GM19452 (cell line): Measurements from ENCODE around the gene SPHKAP.
"Not testable (repeated sequence)": the region's sequence is repeated elsewhere in the genome, so short reads cannot be mapped to it uniquely, and the experiment has no call there.

Experiments
- ATAC-seq: cut with Tn5 transposase; IDR thresholded peaks from one replicate; pipeline ENCODE4 v1.9.1; 2021; ENCODE audit not compliant: unreplicated experiment

The SPHKAP gene

DNA sequence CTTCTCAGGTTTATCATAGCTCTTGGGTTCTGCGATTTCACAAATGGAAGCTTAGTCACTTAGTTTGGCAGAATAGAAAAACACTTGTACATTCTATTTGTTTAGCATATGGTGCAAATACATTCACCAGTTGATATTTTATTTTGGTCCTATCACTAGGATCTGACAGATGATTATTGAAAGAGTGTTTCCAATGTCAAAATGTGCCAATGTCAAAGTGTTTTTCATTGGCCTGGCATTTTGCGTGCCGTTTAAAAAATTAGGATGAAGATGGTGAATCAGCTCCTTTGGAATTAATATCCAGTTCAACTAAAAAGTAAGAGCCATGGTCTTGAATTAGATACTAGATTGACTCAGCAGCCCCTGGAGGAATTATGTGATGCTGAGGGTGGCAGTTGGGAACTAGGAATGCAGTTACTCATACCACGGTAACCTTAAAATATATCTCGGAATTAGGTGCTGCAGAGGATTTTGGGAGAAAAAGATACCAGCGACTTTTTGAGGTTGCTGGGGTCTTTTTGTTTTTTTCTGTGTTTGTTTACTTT, 87.0 kb downstream of the SPHKAP start:
- no peak for ATAC-seq

DNA sequence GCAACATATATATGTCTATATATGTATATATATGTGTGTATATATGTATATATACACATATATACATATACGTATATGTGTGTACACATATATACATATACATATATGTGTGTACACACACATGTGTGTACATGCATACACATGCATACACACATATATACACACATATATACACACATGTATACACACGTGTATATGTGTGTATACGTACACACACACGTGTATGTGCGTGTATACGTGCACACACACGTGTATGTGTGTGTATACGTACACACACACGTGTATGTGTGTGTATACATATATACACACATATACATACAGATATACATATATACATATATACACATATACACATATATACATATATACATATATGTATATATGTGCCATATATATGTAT, 89.4 kb downstream of the SPHKAP start:
- ATAC-seq = no peak

- no peak for ATAC-seq
Measured at GRCh38 chr2:228086561-228086960, 94.9 kb downstream of the SPHKAP start.

- no peak for ATAC-seq
Measured at GRCh38 chr2:228084717-228085116, 96.8 kb downstream of the SPHKAP start.

GRCh38 chr2:228083131-228083530, 98.4 kb downstream of the SPHKAP start:
- no peak for ATAC-seq

GRCh38 chr2:228082571-228082970, 98.9 kb downstream of the SPHKAP start:
- no peak for ATAC-seq

DNA sequence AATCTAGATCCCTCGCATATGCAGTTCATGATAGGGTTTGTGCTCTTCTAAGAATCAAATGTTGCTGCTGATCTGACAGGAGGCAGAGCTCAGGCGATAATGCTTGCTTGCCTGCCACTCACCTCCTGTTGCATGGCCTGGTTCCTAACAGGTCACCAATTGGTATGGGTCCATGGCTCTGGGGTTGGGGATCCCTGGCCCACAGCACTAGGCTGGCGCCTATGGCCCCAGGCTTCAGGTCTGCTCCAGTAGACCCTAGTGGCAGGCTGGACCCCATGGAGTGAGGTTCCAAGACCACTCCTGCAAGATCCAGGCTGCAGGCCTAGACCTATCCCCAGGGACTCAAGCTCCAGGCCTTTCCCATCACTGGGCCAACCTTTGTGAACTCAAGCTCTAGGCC, 102.3 kb downstream of the SPHKAP start:
- ATAC-seq = no peak

GRCh38 chr2:228076695-228077094, 104.8 kb downstream of the SPHKAP start:
- not testable (repeated sequence) for ATAC-seq

- ATAC-seq = no peak
Measured at GRCh38 chr2:228072669-228073068, 108.8 kb downstream of the SPHKAP start.

- no peak for ATAC-seq
Measured at GRCh38 chr2:228067309-228067708, 114.2 kb downstream of the SPHKAP start.

DNA sequence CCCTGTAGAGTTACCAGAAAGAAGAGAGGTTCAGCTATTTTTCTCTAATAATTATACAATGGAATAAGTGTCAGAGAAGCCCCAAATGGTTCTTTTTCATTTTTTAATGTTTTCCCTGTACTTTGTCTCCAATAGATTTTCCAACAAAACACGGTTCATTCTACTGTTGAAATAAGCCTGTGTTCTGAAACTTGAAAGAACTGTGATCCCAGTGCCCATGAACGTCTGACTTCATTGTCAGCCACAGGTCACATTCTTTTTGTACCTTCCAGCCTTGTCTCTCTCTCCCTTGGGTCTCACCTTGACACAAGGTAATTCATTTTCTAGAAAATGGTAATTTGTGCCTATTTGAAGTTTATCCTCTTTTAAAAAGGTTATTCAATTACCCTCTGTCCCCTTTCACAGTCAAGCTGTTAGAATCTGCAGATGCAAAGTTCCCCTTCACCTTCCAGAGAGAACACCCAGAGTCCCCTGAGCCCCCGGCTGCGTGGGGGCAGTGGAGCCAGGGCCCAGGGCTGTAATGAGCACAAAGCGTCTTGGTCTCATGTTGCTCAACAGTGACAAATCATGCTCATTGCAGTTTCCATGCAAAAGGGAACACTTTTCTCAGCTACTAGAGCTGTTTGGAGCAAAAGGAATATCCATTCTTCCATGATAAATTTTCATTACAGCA, 115.2 kb downstream of the SPHKAP start:
- no peak for ATAC-seq

- no peak for ATAC-seq
Measured at GRCh38 chr2:228065686-228066085, 115.8 kb downstream of the SPHKAP start.

DNA sequence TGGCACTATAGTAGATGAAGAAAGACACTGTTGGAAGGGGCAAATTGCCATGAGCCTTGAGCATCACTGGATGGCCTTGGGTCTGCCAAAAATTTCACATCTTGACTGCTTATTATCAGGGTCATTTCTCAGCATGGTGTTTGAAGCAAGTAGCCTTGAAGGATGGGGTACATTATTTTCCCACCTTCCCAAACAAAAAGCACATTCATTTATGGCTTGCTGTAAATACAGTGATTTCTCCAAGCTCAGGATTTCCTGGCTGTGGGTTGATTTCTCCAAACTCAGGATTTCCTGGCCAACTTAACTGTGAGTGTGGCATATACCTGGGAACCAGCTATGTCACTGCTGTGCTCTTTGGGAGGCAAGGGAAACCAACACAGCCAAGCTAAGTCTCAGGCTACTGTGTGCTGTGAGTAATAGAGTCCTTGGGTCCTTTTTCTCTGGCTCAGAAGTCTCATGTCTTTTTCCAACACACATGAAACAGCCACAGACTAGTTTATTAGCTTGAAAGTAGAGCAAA, 116.6 kb downstream of the SPHKAP start:
- ATAC-seq = no peak

DNA sequence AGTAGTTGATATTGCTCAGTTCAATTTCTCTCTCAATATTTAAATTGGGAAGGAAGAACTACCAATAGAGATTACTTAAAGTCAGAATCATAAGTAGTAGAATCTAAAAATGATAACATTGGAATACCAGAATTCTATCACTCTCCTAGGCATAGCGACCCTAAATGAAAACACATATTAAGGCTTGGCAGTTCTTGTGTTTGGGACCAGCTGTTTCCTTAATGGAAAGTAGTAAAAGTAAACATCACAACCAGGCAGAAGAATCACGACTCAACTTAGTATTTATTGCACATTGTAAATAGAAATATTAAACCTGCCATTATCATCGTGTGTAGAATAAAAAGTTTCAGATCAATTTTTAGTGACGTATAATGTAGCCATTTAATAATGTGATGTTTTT, 117.5 kb downstream of the SPHKAP start:
- ATAC-seq = no peak

- ATAC-seq = no peak
Measured at GRCh38 chr2:228063558-228063957, 117.9 kb downstream of the SPHKAP start.

DNA sequence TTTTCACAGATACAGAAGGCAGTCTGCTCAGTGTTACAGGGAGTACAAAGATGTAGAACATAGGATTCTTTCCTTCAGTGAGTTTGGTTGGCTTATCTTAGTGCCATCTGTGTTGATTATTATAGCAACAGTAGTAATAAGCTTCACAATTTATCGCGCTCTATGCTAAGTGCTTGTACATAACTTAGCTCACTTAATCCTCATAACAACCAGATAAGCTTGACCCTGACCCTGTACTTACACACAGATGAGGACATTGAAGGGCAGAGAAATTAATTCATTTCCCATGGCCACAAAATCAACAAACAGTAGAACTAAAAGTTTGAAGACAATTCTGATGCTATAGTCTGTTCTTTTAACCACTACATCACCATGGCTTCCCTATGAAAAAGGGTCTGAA, 121.8 kb downstream of the SPHKAP start:
- ATAC-seq = no peak

DNA sequence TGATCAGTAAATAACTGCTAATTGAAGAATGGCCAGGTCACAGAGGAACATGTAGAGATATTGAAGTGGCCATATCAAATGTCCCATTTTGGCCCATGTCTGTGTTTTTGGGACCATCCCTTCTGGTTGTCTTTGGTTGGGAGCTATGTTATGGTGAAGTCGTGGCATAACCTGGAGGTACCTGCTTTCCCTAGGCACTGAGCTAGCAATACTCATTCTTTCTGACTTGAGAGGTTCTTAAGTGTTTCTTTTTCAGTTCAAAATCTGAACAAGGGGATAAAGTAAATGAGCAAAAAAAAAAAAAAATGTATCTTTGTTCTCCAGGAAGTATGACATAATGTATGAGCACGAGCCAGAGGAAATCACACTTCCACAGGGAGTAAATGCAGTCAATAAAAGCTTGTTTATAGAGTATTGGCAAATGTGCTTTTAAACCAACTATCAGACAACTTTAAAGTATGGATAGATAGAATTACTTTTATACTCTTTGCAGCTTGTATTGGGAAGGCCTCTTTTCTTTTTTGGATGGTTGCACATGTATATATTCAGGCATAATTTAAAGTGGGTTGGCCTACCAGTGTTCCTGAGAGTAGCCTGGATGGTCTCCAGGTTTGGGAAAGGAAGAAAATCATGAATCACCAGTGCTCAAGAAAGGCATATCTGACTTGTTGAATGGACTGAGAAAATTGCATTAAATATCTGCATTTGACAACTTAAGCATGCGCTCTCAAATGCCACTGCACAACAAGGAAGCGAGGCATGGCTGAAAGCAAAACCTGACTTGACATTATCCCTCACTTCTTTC, 125.0 kb downstream of the SPHKAP start:
- no peak for ATAC-seq

DNA sequence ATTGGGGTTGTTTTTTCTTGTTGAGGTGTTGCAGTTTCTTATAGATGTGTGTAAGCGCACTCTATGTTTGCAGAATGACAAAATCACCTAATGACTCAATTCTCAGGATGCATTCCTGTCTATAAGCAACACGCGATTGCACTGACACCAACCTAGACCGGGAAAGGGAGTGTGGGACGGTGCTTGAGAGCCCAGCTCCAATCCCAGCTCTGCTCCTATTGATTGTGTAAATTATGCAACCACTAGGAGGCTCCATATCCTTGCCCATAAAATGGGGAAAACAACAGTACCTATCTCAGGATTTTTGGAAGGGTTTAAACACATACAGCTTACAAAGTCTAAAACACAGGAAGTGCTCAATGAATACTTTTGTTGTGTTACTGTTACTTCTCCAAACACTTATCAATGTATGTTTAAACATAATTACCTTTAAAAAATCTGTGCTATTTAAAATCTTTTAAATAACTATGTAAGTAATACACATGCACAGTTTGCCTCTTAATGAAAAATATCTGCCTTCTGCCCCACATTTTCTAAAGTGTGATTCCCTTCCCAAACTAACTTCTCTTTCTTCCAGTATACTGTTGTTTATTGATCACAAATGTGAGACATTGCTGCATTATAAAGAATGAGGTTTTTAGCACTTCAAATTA, 132.5 kb downstream of the SPHKAP start:
- no peak for ATAC-seq

DNA sequence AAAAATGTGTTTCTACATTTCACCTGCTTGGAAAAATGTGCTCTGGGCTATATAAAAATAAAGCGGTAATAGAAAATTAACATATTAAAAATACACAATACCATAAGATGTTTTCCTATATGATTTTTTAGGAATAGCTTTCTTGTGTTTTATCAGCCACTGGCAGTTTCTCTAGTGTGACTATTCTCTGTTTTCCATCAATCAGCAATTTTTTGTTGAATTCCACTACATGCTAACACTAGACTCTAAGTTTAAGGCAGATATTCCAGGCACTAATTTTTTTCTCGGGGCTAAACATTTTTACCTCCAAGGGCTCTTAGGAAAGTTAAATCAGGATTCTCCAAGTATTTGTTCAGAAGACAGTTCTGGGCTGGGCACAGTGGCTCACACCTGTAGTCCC, 140.5 kb downstream of the SPHKAP start:
- no peak for ATAC-seq

GRCh38 chr2:228039752-228040534, 141.5 kb downstream of the SPHKAP start:
- ATAC-seq = peak; percentile 86

DNA sequence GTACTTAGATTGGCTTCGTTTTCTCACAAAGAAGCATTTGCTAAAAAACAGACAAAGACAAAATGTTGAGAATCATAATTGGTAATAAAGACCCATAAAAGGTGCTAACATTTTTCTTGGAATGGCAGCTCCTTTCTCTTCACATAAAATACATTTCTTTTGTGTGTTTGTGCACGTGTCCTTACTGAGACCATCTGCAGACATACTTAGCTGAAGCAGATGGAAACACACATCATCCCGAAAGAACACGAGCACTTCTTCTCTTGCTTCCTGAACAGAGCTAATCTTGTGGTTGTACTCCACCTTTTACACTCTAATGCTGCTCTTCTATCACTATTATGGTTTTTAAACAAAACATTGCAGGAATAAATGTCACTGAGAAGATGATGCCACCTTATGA, 142.5 kb downstream of the SPHKAP start:
- ATAC-seq = no peak
